HG02571 (cell line): ENCODE results near the gene AMPH.
"Not testable (repeated sequence)": the region's sequence is repeated elsewhere in the genome, so short reads cannot be mapped to it uniquely, and the experiment has no call there.

Source experiments
- ATAC-seq: cut with Tn5 transposase; IDR thresholded peaks from one replicate; pipeline ENCODE4 v1.9.1; 2021; ENCODE audit warnings: mild to moderate bottlenecking, moderate library complexity; ENCODE audit not compliant: unreplicated experiment

AMPH gene

GRCh38 chr7:38628630-38629385 lies 2.4 kb downstream of the AMPH start:
- no peak for ATAC-seq

GRCh38 chr7:38625866-38626265 lies 5.3 kb downstream of the AMPH start:
- no peak for ATAC-seq

- no peak for ATAC-seq
These were observed 15.5 kb downstream of the AMPH start for GRCh38 chr7:38615665-38616064.

GRCh38 chr7:38607466-38607865 lies 23.7 kb downstream of the AMPH start:
- no peak for ATAC-seq

GRCh38 chr7:38600741-38601140 lies 30.4 kb downstream of the AMPH start:
- ATAC-seq: no peak

- ATAC-seq: no peak
These were observed 36.2 kb downstream of the AMPH start for GRCh38 chr7:38594949-38595348.

GRCh38 chr7:38592737-38593288 lies 38.4 kb downstream of the AMPH start:
- no peak for ATAC-seq

- no peak for ATAC-seq
These were observed 45.4 kb downstream of the AMPH start for GRCh38 chr7:38585572-38586354.

GRCh38 chr7:38584443-38585210 lies 46.5 kb downstream of the AMPH start:
- no peak for ATAC-seq

GRCh38 chr7:38580485-38580884 lies 50.7 kb downstream of the AMPH start:
- ATAC-seq: no peak

- no peak for ATAC-seq
These were observed 57.1 kb downstream of the AMPH start for GRCh38 chr7:38574086-38574485.

- not testable (repeated sequence) for ATAC-seq
These were observed 59.6 kb downstream of the AMPH start for GRCh38 chr7:38571620-38572019.

GRCh38 chr7:38568497-38568896 lies 62.7 kb downstream of the AMPH start:
- no peak for ATAC-seq

GRCh38 chr7:38565289-38565688 lies 65.9 kb downstream of the AMPH start:
- no peak for ATAC-seq

- no peak for ATAC-seq
These were observed 67.4 kb downstream of the AMPH start for GRCh38 chr7:38563741-38564140.

GRCh38 chr7:38561166-38561565 lies 70.0 kb downstream of the AMPH start:
- no peak for ATAC-seq

- ATAC-seq: no peak
These were observed 72.3 kb downstream of the AMPH start for GRCh38 chr7:38558761-38559345.

- no peak for ATAC-seq
These were observed 76.6 kb downstream of the AMPH start for GRCh38 chr7:38554586-38554985.

- ATAC-seq: no peak
These were observed 80.3 kb downstream of the AMPH start for GRCh38 chr7:38550836-38551235.

- ATAC-seq: no peak
These were observed 82.6 kb downstream of the AMPH start for GRCh38 chr7:38548605-38549004.

- ATAC-seq: no peak
These were observed 84.4 kb downstream of the AMPH start for GRCh38 chr7:38546763-38547162.
